Measurements from ENCODE around the gene ZNF14. TPM values are rescaled to one million over a fixed set of nuclear protein-coding genes. Genes with fewer than 3 reads are reported as not detected.

The ZNF14 gene
- total and polyA plus RNA-seq, 7 donors: 1.2 to 14.5 (median 7.8) TPM

DNA sequence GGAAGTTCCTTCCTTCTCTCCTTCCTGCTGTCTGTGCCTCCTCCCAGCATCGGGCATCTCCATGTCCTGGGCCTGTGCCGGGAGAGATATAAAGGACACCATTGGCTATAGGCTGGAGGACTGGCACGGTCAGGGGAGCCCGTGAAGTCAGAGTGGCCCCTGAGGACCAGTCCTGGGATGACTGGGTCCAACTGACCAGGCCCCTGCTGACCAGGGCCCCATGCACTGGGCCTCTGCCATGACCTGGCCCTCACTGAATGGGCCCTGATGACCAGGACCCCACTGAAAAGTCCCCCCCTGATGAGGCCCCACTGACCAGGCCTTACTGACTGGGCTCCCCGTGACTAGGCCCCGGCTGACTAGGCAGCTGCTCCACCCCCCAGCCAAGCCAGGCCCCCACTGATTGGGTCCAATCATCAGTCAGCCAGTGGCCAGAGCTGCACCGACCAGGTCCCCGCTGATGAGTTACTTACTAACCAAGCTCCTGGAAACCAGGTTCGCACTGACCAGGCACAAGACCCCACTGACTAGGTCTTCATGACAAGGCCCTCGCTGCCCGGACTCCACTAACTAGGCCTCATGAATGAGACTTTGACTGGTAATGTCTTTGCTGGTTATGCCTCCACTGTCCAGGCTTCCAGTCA lies 20.0 kb upstream of the ZNF14 start:
- Histone ChIP-seq H3K4me3 (no peak overlapping the region), H3K27me3 (no peaks in the 10 kb centered on the region), H3K27ac (no peak overlapping the region), H3K4me1 (no peaks in the 10 kb centered on the region), H3K36me3 (no peaks in the 10 kb centered on the region), H3K9me3 (no peaks in the 10 kb centered on the region)
- WGBS, 2 donors: 95 to 97% methylated on average over 11 of the region's 11 CpGs
- no peak for DNase-seq
- TF ChIP-seq EP300 (IDR thresholded peaks at IDR 0.05) (no peak), POLR2AphosphoS5 (IDR thresholded peaks at IDR 0.05) (no peak), POLR2A (IDR thresholded peaks at IDR 0.05) (no peak)
- TF ChIP-seq, protein P1, sequence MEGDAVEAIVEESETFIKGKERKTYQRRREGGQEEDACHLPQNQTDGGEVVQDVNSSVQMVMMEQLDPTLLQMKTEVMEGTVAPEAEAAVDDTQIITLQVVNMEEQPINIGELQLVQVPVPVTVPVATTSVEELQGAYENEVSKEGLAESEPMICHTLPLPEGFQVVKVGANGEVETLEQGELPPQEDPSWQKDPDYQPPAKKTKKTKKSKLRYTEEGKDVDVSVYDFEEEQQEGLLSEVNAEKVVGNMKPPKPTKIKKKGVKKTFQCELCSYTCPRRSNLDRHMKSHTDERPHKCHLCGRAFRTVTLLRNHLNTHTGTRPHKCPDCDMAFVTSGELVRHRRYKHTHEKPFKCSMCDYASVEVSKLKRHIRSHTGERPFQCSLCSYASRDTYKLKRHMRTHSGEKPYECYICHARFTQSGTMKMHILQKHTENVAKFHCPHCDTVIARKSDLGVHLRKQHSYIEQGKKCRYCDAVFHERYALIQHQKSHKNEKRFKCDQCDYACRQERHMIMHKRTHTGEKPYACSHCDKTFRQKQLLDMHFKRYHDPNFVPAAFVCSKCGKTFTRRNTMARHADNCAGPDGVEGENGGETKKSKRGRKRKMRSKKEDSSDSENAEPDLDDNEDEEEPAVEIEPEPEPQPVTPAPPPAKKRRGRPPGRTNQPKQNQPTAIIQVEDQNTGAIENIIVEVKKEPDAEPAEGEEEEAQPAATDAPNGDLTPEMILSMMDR (IDR thresholded peaks at IDR 0.05): no peak
- intact Hi-C loops (cut with DNase I): no loop called here

DNA sequence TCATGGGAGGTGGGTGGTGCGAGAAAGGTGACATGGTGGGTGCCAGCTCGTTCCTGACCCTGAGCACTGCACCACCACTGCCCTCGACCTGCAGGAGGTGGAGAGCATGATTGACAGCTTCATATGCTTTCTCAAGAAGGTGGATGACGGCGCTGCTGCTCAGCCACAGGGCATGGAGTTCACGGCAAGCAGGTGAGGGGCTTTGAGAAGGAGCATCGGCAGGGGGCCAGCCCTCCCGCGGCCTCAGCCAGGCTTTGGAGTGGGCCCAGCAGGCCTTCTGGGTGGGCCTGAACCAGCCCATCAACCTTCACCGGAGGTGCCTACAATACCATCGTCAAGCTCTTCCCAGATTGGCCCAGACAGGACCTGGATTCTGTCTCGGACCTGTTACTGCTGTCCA lies 18.9 kb upstream of the ZNF14 start:
- no peak for DNase-seq
- TF ChIP-seq POLR2AphosphoS5 (IDR thresholded peaks at IDR 0.05) (no peak), POLR2A (IDR thresholded peaks at IDR 0.05) (no peak), EP300 (IDR thresholded peaks at IDR 0.05) (no peak)
- TF ChIP-seq, protein P1 (IDR thresholded peaks at IDR 0.05): no peak
- H3K27ac ChIP-seq: no peak overlapping the region
- WGBS, 2 donors: 84 to 85% methylated on average over 12 of the region's 12 CpGs
- H3K27me3 ChIP-seq: no peaks in the 10 kb centered on the region
- no peaks in the 10 kb centered on the region for H3K36me3 ChIP-seq
- no peaks in the 10 kb centered on the region for H3K9me3 ChIP-seq
- H3K4me3 ChIP-seq: no peak overlapping the region
- no peaks in the 10 kb centered on the region for H3K4me1 ChIP-seq
- intact Hi-C loops (cut with DNase I): no loop called here

DNA sequence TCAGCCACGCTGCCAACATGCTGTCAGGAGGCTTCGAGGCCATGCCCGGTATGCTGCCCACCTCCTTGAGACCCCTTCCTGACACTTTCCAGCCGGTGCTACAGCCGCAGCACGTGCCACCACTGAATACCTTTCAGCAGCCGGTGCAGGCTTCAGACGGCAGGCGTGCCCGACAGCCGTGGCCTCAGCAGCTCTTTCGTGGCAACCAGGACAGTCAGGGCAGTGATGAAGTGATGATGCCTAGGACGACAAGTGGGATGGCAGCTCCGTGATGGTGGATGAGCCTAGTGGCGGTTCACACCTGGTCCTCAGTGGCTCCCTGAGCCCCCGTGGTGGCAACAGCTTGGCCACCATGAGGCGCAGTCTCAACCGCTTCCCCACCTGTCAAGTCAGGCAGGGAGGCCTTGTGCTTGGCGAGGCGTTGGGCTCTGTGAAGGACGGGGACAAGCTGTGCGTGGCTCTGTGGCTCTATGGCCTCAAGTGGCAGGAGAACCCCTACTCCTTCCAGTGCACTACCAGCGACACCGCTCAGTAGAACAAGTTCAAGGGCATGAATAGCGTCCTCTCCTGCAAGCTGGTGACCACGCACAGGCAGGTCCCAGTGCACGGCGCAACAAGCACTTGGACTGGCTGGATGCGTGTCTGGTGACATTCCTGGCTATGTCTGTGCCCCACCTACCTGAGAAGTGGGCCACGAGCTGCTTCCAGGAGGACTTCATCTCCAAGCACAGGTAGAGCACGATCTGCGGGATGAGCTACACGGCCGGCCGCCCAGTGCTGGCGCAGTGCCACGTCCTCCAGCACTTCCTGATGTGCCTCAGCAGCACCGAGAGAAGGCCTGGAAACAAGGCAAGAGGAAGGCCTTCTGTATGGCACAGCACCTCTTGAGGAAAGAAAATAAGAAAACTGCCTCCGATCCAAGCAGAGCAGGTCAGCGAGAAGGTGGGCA lies 18.2 kb upstream of the ZNF14 start:
- TF ChIP-seq POLR2AphosphoS5 (IDR thresholded peaks at IDR 0.05): no peak
- TF ChIP-seq, protein P1 (IDR thresholded peaks at IDR 0.05): no peak
- no peak for TF ChIP-seq POLR2A (IDR thresholded peaks at IDR 0.05)
- TF ChIP-seq EP300 (IDR thresholded peaks at IDR 0.05): no peak
- Histone ChIP-seq H3K27me3 (no peaks in the 10 kb centered on the region), H3K36me3 (no peaks in the 10 kb centered on the region), H3K4me3 (no peak overlapping the region), H3K4me1 (no peaks in the 10 kb centered on the region), H3K9me3 (no peaks in the 10 kb centered on the region), H3K27ac (no peak overlapping the region)
- no peak for DNase-seq
- 90 to 92% methylated on average over 40 of the region's 40 CpGs for WGBS, 2 donors
- intact Hi-C loops (cut with DNase I): no loop called here

DNA sequence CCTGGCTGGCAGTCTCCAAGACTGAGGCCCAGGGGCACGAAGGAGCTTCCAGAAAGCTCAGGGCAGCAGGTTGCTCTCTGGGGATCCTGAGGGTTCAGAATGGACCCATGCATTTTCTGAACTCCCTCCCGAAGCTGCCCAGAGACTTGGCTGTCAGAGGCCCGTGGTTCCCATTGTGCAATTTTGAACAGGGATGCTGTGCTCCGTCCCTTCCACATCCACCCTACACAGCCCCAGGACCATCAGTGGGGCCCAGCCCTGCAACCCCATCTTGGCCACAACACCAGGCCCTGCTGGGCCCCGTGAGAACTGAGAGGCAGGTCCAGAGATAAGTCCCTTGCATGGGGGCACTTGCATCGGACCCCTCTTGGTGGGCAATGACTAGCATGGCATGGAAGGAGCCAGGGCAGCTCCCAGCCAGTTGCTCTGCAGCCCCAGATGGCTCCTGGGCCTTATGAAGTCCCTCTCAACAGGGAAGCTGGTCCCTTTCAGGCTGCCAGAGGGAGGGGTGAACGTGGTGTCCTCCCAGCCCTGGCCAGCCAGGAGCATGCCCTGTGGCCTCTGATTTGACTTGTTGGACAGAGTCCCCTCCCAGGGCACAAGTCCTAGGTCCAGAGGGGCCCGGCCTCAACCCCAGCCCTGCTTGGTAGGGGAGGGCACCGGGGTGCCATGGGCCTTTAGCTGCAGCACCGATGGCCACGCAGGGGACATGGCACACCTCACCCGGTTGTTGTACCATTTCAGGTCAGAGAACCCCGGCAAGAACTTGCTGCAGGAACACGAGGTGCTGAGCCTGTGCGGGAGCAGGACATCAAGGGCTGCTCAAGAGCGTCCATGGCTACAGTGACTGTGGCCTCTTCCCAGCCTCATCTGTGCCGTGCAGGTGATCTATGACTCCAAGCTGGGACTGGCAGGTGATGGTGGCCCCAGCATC lies 17.3 kb upstream of the ZNF14 start:
- TF ChIP-seq EP300 (IDR thresholded peaks at IDR 0.05) (no peak), POLR2AphosphoS5 (IDR thresholded peaks at IDR 0.05) (no peak), POLR2A (IDR thresholded peaks at IDR 0.05) (no peak)
- TF ChIP-seq, protein P1 (IDR thresholded peaks at IDR 0.05): no peak
- Histone ChIP-seq H3K4me3 (no peak overlapping the region), H3K9me3 (no peaks in the 10 kb centered on the region), H3K27me3 (no peaks in the 10 kb centered on the region), H3K4me1 (no peaks in the 10 kb centered on the region), H3K27ac (no peak overlapping the region), H3K36me3 (no peaks in the 10 kb centered on the region)
- intact Hi-C loops (cut with DNase I): no loop called here
- 75 to 81% methylated on average over 17 of the region's 17 CpGs for WGBS, 2 donors
- no peak for DNase-seq

All from sigmoid colon (tissue), 7 donors.